HG03064 (cell line): Measurements from ENCODE around the gene ADAMTS2.

ENCODE experiments used
- ATAC-seq: cut with Tn5 transposase; IDR thresholded peaks from one replicate; pipeline ENCODE4 v1.9.1; 2021; ENCODE audit warnings: low read depth; ENCODE audit not compliant: unreplicated experiment

ADAMTS2 gene

DNA sequence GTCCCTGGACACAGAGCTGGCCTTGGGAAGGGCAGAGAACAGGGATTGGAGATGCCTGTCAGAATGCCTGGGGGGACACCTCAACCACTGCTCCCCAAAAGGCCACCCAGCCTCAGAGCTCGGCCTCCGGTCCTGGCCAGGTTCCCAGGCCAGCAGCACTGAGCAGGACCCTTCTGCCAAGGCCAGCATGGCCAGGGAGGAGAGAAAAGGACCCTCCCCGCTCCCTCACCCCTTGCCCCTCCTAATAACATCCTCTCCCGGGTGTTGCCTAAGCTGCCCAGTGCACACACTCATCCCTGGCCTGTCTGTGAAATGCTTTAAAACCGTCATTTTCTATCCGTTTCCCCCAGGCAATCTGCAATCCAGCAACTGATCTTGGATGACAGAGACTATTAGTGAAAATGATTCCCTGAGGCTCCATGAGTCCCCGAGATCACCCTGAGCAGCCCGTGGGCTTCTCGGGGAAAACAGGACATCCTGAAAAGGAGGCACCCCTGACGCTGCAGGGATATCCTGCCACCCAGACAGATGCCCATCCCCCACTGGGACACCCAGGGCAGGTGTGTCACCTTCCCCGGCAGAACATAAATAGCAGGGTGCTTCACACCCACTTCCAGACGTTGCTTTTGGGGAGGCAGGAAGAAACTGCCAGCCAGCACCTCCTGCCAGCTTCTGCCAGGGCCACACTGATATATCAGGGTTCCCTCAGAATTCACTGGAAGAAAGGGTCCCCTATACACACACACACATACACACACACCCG lies 75.3 kb downstream of the ADAMTS2 start:
- ATAC-seq: no peak

DNA sequence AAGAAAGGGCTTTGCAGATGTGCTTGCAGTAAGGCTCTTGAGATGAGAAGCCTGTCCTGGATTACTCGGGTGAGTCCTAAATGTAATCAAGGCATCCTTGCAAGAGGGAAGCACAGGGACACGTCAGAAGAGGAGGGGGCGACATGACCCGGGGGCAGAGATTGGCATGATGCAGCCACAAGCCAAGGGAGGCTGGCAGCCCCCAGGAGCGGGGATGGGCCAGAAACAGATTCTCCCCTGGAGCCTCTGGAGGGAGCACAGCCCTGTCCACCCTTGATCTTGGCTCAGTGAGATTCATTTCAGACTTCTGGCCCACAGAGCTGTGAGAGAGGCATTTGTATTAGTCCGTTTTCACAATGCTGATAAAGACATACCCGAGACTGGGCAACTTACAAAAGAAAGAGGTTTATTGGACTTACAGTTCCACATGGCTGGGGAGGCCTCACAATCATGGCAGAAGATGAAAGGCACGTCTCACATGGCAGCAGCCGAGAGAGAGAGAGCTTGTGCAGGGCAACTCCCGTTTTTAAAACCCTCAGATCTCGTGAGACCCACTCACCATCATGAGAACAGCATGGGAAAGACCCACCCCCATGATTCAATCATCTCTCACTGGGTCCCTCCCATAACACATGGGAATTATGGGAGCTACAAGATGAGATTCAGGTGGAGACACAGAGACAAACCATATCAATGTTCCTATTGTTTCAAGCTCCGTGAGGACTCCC lies 76.1 kb downstream of the ADAMTS2 start:
- ATAC-seq: no peak

GRCh38 chr5:179268399-179268952 lies 76.8 kb downstream of the ADAMTS2 start:
- ATAC-seq: no peak

DNA sequence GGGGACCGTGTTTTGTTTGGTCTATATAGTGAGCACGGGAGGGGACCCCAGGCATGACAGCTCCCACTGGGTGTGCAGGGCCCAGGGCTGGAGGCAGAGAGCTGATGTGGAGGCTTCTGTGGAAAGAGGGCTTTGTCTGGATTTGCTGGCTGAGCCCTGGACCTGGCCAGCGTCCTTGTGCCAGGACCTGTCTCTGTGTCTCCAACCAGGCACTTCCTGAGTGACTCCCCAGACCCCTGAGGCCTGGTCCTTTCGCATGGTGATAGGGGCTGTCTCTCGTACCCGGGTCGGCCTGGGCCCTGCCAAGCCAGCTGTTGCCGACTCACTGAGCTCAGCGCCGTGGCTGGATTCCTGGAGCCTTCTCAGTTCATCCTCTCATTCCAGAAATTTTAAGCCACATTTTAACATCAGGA lies 77.6 kb downstream of the ADAMTS2 start:
- ATAC-seq: no peak

- ATAC-seq: no peak
Measured at GRCh38 chr5:179267071-179267670, 78.1 kb downstream of the ADAMTS2 start.

DNA sequence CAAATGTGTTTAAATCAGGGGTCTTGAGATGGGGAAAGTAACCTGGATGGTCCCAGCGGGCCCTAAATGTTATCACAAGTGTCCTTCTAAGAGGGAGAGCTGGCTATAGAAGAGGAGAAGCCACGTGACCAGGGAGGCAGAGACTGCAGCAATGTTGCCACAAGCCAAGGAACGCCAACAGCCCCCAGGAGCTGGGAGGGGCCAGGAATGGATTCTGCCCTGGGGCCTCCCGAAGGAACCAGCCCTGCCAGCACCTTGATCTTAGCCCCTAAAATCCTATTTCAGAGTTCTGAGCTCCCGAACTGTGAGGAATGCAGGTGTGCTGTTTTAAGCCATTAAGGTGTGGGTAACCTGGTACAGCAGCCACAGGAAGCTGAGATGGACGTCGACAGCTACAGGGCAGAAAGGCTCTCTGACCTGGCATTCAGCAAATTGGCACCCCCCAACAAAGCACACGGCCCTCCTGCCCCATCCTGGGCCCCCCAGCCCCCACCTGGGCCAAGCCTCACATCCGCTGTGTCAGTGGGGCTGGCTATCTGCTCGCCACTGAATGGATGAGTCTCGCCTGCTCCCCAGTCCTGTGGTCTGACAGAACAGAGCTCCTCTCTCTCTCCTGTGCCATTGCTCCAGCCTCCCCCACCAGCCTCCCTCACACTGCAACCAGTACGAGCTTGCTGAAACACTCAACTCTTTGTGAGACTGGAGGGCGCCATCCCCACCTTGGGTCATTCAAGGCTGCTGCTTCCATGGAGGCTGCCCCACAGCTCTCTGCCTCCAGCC lies 78.8 kb downstream of the ADAMTS2 start:
- no peak for ATAC-seq

DNA sequence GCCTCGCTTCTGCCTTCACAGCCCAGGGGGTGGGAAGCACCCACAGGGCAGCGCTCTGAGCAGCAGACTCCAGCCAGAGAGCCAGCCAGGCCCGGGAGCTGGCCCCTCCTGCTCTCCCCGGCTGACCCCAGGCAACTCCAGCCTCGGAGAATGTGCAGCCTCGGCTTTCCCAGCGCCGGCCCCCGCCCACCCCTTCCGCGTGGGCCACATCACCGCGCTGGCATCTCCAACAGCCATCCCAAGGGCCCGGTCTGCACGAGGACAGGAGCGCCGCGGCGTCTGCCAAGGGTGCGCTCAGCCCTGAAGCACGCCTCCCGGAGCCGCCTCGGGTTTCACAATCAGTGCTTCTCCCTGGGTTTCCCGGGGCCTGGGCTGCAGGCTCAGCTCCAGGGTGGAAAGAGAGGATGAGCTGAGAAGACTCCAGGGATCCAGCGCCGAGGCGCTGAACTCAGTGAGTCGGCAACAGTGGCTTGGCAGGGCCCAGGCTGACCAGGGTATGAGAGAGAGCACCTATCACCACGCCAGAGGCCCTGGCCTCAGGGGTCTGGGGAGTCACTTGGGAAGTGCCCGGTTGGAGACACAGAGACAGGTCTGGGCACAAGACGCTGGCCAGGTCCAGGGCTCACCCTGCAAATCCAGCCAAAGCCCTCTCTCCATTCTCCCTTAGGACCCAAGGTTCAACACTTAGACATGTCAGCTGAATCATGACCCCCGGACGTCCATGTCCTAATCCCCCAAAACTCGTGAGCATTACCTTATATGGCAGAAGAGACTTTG lies 79.6 kb downstream of the ADAMTS2 start:
- ATAC-seq: no peak

- no peak for ATAC-seq
Measured at GRCh38 chr5:179264783-179265513, 80.3 kb downstream of the ADAMTS2 start.

GRCh38 chr5:179264053-179264782 lies 81.0 kb downstream of the ADAMTS2 start:
- no peak for ATAC-seq

GRCh38 chr5:179263391-179264052 lies 81.7 kb downstream of the ADAMTS2 start:
- ATAC-seq: no peak

GRCh38 chr5:179262126-179262920 lies 82.9 kb downstream of the ADAMTS2 start:
- ATAC-seq: no peak

GRCh38 chr5:179261301-179262125 lies 83.7 kb downstream of the ADAMTS2 start:
- ATAC-seq: no peak

- ATAC-seq: no peak
Measured at GRCh38 chr5:179260324-179261070, 84.8 kb downstream of the ADAMTS2 start.

GRCh38 chr5:179259731-179260323 lies 85.4 kb downstream of the ADAMTS2 start:
- no peak for ATAC-seq
